ENCODE results near the gene CD68.
"Not testable (repeated sequence)": the region's sequence is repeated elsewhere in the genome, so short reads cannot be mapped to it uniquely, and the experiment has no call there.

- TF ChIP-seq CTCF (IDR thresholded peaks at IDR 0.05; ENCODE audit: low read length); EZH2 (optimal IDR thresholded peaks at IDR 0.05; ENCODE audit: low read depth, low read length): not testable (repeated sequence)
Observed at GRCh38 chr17:7625749-7626148, 46.3 kb downstream of the CD68 start.
